SU-DHL-6 (cell line): Measurements from ENCODE around the gene TAS2R1.

Experiments used
- H2AFZ ChIP-seq: fragments of 200-600 bp; sonication (generic); 2 replicates; pipeline ENCODE4 v1.6.1; 2014; ENCODE audit warnings: low read depth, mild to moderate bottlenecking, moderate library complexity, mixed read lengths, antibody characterized with exemption, low read length; ENCODE audit not compliant: severe bottlenecking
- H3F3A ChIP-seq: fragments of 200-600 bp; shearing (Covaris generic); 2 replicates; pipeline ENCODE4 v1.6.0; 2016; ENCODE audit warnings: antibody characterized with exemption, mild to moderate bottlenecking; ENCODE audit not compliant: insufficient read depth
- H3K27ac ChIP-seq: fragments of 200-600 bp; sonication (generic); 2 replicates; pipeline ENCODE4 v1.5.1; 2016; ENCODE audit warnings: low read depth, mild to moderate bottlenecking, low read length, moderate library complexity, mixed read lengths
- H3K27me3 ChIP-seq: fragments of 200-600 bp; sonication (generic), shearing (Covaris generic); 2 replicates; pipeline ENCODE4 v1.6.0; 2014; ENCODE audit warnings: mild to moderate bottlenecking, low read length
- H3K36me3 ChIP-seq: fragments of 200-600 bp; sonication (generic); 2 replicates; pipeline ENCODE4 v1.6.1; 2014; ENCODE audit warnings: mild to moderate bottlenecking, low read length, mixed read lengths
- H3K4me2 ChIP-seq: fragments of 300-600, 200-600 bp; shearing (Covaris generic), sonication (generic); 2 replicates; pipeline ENCODE4 v1.6.0; 2014; ENCODE audit warnings: low read length, low read depth, mild to moderate bottlenecking; ENCODE audit not compliant: poor library complexity, severe bottlenecking
- H3K4me3 ChIP-seq: fragments of 200-600 bp; sonication (generic); 2 replicates; pipeline ENCODE4 v1.5.1; 2014; ENCODE audit warnings: antibody characterized with exemption, low read length, mild to moderate bottlenecking, mixed read lengths; ENCODE audit not compliant: insufficient read depth, poor library complexity, severe bottlenecking
- H3K79me2 ChIP-seq: fragments of 200-600 bp; sonication (generic); 2 replicates; pipeline ENCODE4 v1.6.1; 2014; ENCODE audit warnings: mild to moderate bottlenecking, low read length, moderate library complexity; ENCODE audit not compliant: insufficient read depth
- H3K9ac ChIP-seq: fragments of 200-600 bp; sonication (generic); 2 replicates; pipeline ENCODE4 v1.7.0; 2014; ENCODE audit warnings: mild to moderate bottlenecking, low read length
- H3K9me2 ChIP-seq: fragments of 200-600 bp; sonication (generic); replicated peaks from 2 replicates; pipeline ENCODE4 v1.6.1; 2014; ENCODE audit warnings: low read length; ENCODE audit not compliant: insufficient read depth
- H3K9me3 ChIP-seq: fragments of 200-600 bp; sonication (generic); 2 replicates; pipeline ENCODE4 v1.6.1; 2014; ENCODE audit warnings: low read length, mixed read lengths; ENCODE audit not compliant: insufficient read depth
- H4K20me1 ChIP-seq: fragments of 200-600 bp; sonication (generic); 2 replicates; pipeline ENCODE4 v1.6.1; 2014; ENCODE audit warnings: low read depth, mild to moderate bottlenecking, antibody characterized with exemption, low read length, moderate library complexity, mixed read lengths
- EZH2phosphoT487 ChIP-seq: fragments of 200-600 bp; sonication (generic), shearing (Covaris generic); conservative IDR thresholded peaks from 2 replicates; pipeline ENCODE4 v1.6.1; 2018; ENCODE audit warnings: mild to moderate bottlenecking, antibody characterized with exemption, low read length, moderate library complexity, mixed read lengths
- TF ChIP-seq, protein P1 (sequence below): fragments of 200-600 bp; sonication (generic); IDR thresholded peaks from one replicate; pipeline ENCODE4 v1.5.1; 2017; ENCODE audit warnings: antibody characterized with exemption, mild to moderate bottlenecking, low read length, moderate library complexity; ENCODE audit not compliant: insufficient read depth, poor library complexity, severe bottlenecking

Gene TAS2R1

GRCh38 chr5:9605041-9605838, 24.9 kb downstream of the TAS2R1 start:
- Histone ChIP-seq H3K9me2 (no peaks in the 10 kb centered on the region), H2AFZ (no peak overlapping the region), H3K4me2 (no peak overlapping the region), H3K9ac (no peak overlapping the region), H3K27me3 (no peaks in the 10 kb centered on the region), H3K4me3 (no peak overlapping the region), H3K36me3 (no peaks in the 10 kb centered on the region), H3K27ac (no peak overlapping the region), H3F3A (no peaks in the 10 kb centered on the region), H3K9me3 (no peaks in the 10 kb centered on the region), H4K20me1 (no peaks in the 10 kb centered on the region), H3K79me2 (no peaks in the 10 kb centered on the region)
- TF ChIP-seq EZH2phosphoT487: no peak
- TF ChIP-seq, protein P1, sequence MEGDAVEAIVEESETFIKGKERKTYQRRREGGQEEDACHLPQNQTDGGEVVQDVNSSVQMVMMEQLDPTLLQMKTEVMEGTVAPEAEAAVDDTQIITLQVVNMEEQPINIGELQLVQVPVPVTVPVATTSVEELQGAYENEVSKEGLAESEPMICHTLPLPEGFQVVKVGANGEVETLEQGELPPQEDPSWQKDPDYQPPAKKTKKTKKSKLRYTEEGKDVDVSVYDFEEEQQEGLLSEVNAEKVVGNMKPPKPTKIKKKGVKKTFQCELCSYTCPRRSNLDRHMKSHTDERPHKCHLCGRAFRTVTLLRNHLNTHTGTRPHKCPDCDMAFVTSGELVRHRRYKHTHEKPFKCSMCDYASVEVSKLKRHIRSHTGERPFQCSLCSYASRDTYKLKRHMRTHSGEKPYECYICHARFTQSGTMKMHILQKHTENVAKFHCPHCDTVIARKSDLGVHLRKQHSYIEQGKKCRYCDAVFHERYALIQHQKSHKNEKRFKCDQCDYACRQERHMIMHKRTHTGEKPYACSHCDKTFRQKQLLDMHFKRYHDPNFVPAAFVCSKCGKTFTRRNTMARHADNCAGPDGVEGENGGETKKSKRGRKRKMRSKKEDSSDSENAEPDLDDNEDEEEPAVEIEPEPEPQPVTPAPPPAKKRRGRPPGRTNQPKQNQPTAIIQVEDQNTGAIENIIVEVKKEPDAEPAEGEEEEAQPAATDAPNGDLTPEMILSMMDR: no peak

DNA sequence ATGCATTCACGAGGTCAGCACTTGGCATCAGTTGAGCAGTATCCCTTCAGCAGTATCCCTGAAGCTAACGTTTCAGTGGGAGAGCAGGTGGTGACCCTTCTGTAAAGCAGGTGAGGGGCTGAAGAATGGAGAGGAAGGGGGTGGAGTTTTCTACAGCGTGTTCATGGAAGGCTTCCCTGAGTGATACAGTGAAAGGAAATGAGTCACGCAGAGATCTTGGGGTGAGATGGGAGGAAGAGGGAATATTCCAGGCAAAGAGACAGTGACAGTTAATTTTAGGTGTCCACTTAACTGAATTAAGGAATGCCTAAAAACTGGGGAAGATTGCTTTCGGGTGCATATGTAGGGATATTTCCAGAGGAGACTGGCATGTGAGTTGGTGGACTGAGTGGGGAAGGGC, 25.7 kb downstream of the TAS2R1 start:
- TF ChIP-seq, protein P1: no peak
- no peak for TF ChIP-seq EZH2phosphoT487
- H3K9ac ChIP-seq: no peak overlapping the region
- no peak overlapping the region for H3K4me3 ChIP-seq
- H3K9me2 ChIP-seq: no peaks in the 10 kb centered on the region
- H3K9me3 ChIP-seq: no peaks in the 10 kb centered on the region
- H3K27ac ChIP-seq: no peak overlapping the region
- no peaks in the 10 kb centered on the region for H4K20me1 ChIP-seq
- no peaks in the 10 kb centered on the region for H3K27me3 ChIP-seq
- H3K36me3 ChIP-seq: no peaks in the 10 kb centered on the region
- H3F3A ChIP-seq: no peaks in the 10 kb centered on the region
- no peak overlapping the region for H3K4me2 ChIP-seq
- H2AFZ ChIP-seq: no peak overlapping the region
- no peaks in the 10 kb centered on the region for H3K79me2 ChIP-seq

DNA sequence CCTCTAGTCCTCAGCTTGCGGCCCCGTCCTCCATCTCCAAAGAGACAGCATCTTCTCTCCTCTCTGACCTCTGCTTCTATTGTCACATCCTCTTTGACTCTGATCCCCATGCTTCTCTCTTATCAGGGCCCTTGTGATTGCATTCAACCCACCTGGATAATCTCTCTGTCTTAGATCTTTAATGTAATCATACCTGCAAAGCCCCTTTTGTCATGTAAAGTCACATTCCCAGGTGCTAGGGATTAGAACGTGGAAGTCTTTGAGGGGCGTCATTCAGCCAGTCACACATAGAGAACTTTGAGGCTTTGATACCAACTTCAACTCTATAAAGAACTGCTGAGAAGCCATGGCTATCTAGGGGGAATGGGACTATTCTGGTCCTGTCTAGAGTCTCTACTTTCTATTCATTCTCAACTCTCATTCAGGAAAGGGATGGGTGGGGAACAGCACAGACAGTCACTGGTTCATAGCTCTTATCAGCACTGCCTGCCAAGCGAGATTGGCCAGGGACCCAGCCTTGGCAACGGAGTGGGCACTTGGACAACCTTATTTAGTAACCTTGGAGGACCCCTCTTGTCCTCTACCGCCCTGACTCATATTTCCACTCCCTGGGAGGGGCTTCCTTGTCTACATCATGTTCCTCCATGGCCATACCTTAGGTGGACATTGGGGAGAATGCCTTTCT, 29.0 kb downstream of the TAS2R1 start:
- TF ChIP-seq EZH2phosphoT487: no peak
- TF ChIP-seq, protein P1: no peak
- no peaks in the 10 kb centered on the region for H3K79me2 ChIP-seq
- H3K4me3 ChIP-seq: no peak overlapping the region
- no peaks in the 10 kb centered on the region for H3K9me3 ChIP-seq
- no peaks in the 10 kb centered on the region for H3K36me3 ChIP-seq
- H3K9me2 ChIP-seq: no peaks in the 10 kb centered on the region
- no peak overlapping the region for H3K4me2 ChIP-seq
- H3F3A ChIP-seq: no peaks in the 10 kb centered on the region
- no peak overlapping the region for H3K9ac ChIP-seq
- no peaks in the 10 kb centered on the region for H3K27me3 ChIP-seq
- H3K27ac ChIP-seq: no peak overlapping the region
- no peaks in the 10 kb centered on the region for H4K20me1 ChIP-seq
- no peak overlapping the region for H2AFZ ChIP-seq
